Esophagus squamous epithelium (tissue), 4 donors: ENCODE data around the gene DNAAF5.

Experiments
- CTCF ChIP-seq, 6 experiments: fragments of 450-650 bp in 4 of 6; fragments of 200-600 bp in 2 of 6; sonication (generic) in 2 of 6; IDR thresholded peaks; one replicate each; pipeline ENCODE4 v1.5.1; 2016 to 2019; ENCODE audit warnings: antibody characterized with exemption in 6 of 6, mild to moderate bottlenecking in 4 of 6, moderate library complexity in 4 of 6
- POLR2A ChIP-seq, 4 donors: fragments of 450-650 bp; IDR thresholded peaks; one replicate each; pipeline ENCODE4 v1.6.1; 2017; ENCODE audit warnings: antibody characterized with exemption in 4 of 4, mild to moderate bottlenecking in 4 of 4, moderate library complexity in 3 of 4

- no peak for TF ChIP-seq CTCF (IDR thresholded peaks at IDR 0.05)
- no peak for TF ChIP-seq POLR2A (IDR thresholded peaks at IDR 0.05)
Observed at GRCh38 chr7:771234-772004, 44.9 kb downstream of the DNAAF5 start.
